GM12878 (cell line): ENCODE results near the gene ZDHHC14.

Experiments
- EP300 ChIP-seq, 2 experiments: fragments of 150-350 bp in 1 of 2; IDR thresholded peaks; 2 replicates each; pipeline ENCODE4 v1.6.1; 2011 to 2012; ENCODE audit warnings: low read depth in 2 of 2, low read length in 2 of 2, borderline replicate concordance in 1 of 2, improper control_type of control experiment in 1 of 2, inconsistent platforms in 1 of 2; ENCODE audit not compliant: control insufficient read depth in 1 of 2
- HCFC1 ChIP-seq: fragments of 150-350 bp; IDR thresholded peaks from 2 replicates; pipeline ENCODE4 v1.6.1; 2014; ENCODE audit warnings: low read length
- MYC ChIP-seq: IDR thresholded peaks from 2 replicates; pipeline ENCODE4 v1.6.1; 2011; ENCODE audit warnings: mild to moderate bottlenecking, low read length, moderate library complexity, inconsistent platforms; ENCODE audit not compliant: insufficient read depth, insufficient replicate concordance, insufficient read length, severe bottlenecking
- SUZ12 ChIP-seq: fragments of 200-600 bp; sonication (generic); IDR thresholded peaks from one replicate; pipeline ENCODE4 v1.6.1; 2018; ENCODE audit warnings: antibody characterized with exemption, mild to moderate bottlenecking; ENCODE audit not compliant: unreplicated experiment
- ZNF384 ChIP-seq: IDR thresholded peaks from 2 replicates; pipeline ENCODE4 v1.6.1; 2012; ENCODE audit warnings: low read depth, mild to moderate bottlenecking, low read length, improper control_type of control experiment, borderline replicate concordance
- TF ChIP-seq, protein P1 (sequence below), 3 experiments: IDR thresholded peaks in 2 of 3; conservative IDR thresholded peaks in 1 of 3; 2 replicates each; pipeline ENCODE4 v1.5.1; 2011; ENCODE audit warnings: low read depth in 3 of 3, low read length in 3 of 3, mild to moderate bottlenecking in 3 of 3, control low read depth in 2 of 3, moderate library complexity in 2 of 3, inconsistent platforms in 1 of 3, mixed read lengths in 1 of 3; ENCODE audit not compliant: control insufficient read depth in 2 of 3, insufficient read depth in 1 of 3; ENCODE audit errors: extremely low read depth in 1 of 3

DNA sequence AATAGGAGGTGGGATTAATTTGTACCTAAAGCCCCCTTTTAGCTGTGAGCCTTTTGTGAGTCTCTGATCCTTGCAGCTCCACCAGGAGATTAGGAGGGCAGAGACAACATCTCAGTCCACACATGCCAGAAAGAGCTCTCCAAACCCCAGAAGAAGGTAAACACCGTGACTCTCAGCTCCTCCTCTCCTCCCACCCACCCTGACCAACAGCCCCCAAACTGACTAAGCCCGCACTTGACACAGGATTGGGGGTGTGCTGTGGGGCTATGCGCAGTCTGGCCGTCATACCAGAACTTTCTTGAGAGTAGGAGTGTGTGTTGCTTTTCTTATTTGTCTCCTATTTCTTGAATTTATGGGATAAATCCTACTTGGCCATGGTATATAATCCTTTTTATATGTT is 277.3 kb downstream of the ZDHHC14 start:
- TF ChIP-seq SUZ12, result no peak
- no peak for TF ChIP-seq ZNF384
- no peak for TF ChIP-seq MYC
- TF ChIP-seq EP300 (IDR thresholded peaks at IDR 0.05; ENCODE audit: borderline replicate concordance in 1 of 2, control insufficient read depth in 1 of 2, low read depth in 2 of 2, low read length in 2 of 2), result no peak
- no peak for TF ChIP-seq HCFC1
- TF ChIP-seq, protein P1, sequence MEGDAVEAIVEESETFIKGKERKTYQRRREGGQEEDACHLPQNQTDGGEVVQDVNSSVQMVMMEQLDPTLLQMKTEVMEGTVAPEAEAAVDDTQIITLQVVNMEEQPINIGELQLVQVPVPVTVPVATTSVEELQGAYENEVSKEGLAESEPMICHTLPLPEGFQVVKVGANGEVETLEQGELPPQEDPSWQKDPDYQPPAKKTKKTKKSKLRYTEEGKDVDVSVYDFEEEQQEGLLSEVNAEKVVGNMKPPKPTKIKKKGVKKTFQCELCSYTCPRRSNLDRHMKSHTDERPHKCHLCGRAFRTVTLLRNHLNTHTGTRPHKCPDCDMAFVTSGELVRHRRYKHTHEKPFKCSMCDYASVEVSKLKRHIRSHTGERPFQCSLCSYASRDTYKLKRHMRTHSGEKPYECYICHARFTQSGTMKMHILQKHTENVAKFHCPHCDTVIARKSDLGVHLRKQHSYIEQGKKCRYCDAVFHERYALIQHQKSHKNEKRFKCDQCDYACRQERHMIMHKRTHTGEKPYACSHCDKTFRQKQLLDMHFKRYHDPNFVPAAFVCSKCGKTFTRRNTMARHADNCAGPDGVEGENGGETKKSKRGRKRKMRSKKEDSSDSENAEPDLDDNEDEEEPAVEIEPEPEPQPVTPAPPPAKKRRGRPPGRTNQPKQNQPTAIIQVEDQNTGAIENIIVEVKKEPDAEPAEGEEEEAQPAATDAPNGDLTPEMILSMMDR (IDR thresholded peaks at IDR 0.05 in 2 of 3, conservative IDR thresholded peaks at IDR 0.05 in 1 of 3; ENCODE audit: control insufficient read depth in 2 of 3, extremely low read depth in 1 of 3, insufficient read depth in 1 of 3, low read depth in 3 of 3, low read length in 3 of 3), result no peak
